ENCODE measurements around the gene FSTL5.

- TF ChIP-seq POLR2AphosphoS5 (IDR thresholded peaks at IDR 0.05; ENCODE audit: borderline replicate concordance, low read depth, low read length) (no peak), EZH2 (IDR thresholded peaks at IDR 0.05) (no peak)
Measured at GRCh38 chr4:162201673-162202072, 37.9 kb upstream of the FSTL5 start.
